Fibroblast of the aortic adventitia (primary cell): Measurements from ENCODE around the gene DCAF5. TPM values are rescaled to one million over a fixed set of nuclear protein-coding genes. Genes with fewer than 3 reads are reported as not detected.
"Not testable (repeated sequence)": the region's sequence is repeated elsewhere in the genome, so short reads cannot be mapped to it uniquely, and the experiment has no call there.

Source experiments
- DNase-seq: peaks from one replicate; pipeline ENCODE4 v3.0.0-alpha.2; 2010; ENCODE audit warnings: low read depth
- H3K4me3 ChIP-seq: 2 replicates; pipeline ENCODE4 v1.5.1; 2011; ENCODE audit warnings: low read depth, mild to moderate bottlenecking, control low read depth, low read length, moderate library complexity
- total RNA-seq: library from RNA; depleted of rRNA; stranded (reverse); fragments of >200 nt; gene quantifications from 2 replicates; pipeline ENCODE4 v1.2.3, GENCODE V29; 2012; ENCODE audit warnings: low replicate concordance
- TF ChIP-seq, protein P1 (sequence below): IDR thresholded peaks from 2 replicates; pipeline ENCODE4 v1.5.1; 2011; ENCODE audit warnings: mild to moderate bottlenecking, low read length, control low read depth, inconsistent platforms; ENCODE audit not compliant: insufficient read depth

The DCAF5 gene, protein sequence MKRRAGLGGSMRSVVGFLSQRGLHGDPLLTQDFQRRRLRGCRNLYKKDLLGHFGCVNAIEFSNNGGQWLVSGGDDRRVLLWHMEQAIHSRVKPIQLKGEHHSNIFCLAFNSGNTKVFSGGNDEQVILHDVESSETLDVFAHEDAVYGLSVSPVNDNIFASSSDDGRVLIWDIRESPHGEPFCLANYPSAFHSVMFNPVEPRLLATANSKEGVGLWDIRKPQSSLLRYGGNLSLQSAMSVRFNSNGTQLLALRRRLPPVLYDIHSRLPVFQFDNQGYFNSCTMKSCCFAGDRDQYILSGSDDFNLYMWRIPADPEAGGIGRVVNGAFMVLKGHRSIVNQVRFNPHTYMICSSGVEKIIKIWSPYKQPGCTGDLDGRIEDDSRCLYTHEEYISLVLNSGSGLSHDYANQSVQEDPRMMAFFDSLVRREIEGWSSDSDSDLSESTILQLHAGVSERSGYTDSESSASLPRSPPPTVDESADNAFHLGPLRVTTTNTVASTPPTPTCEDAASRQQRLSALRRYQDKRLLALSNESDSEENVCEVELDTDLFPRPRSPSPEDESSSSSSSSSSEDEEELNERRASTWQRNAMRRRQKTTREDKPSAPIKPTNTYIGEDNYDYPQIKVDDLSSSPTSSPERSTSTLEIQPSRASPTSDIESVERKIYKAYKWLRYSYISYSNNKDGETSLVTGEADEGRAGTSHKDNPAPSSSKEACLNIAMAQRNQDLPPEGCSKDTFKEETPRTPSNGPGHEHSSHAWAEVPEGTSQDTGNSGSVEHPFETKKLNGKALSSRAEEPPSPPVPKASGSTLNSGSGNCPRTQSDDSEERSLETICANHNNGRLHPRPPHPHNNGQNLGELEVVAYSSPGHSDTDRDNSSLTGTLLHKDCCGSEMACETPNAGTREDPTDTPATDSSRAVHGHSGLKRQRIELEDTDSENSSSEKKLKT
- total RNA-seq = 15.8 and 25.2 TPM in 2 replicates

DNA sequence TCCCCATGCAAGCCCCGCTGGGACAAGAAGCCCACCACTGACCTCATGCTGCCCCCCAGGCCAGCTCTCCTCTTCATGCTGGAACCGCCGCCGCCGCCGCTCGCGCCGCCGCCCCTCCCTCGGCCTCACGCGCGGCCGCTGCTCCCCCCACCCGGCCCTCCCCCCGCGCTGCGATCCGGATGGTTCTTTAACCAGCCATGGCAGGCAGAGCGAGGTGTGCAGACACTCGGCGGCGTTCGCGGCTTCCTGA lies at the start of gene DCAF5:
DCAF5 (minus strand) TSS at position 218 of the 250 bp plus-strand sequence; CDS start at position 77, 141 bp downstream.
- no peak for DNase-seq

DNA sequence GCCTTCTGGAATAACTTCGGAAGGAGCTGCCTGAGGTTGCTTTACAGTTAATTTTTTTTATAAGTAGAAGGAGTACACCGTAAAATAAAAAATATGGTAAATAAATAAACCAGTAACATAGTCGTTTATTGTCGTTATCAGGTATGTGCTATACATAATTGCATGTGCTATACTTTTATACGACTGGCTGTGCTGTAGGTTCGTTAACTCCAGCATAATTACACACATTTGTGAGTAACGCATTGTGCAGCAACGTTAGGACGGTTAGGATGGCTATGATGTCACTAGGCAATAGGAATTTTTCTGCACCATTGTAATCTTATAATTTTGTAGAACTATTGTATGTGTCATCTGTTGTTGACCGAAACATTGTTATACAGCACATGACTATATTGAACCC lies 46.9 kb upstream of the DCAF5 start:
- DNase-seq = no peak
- TF ChIP-seq, protein P1, sequence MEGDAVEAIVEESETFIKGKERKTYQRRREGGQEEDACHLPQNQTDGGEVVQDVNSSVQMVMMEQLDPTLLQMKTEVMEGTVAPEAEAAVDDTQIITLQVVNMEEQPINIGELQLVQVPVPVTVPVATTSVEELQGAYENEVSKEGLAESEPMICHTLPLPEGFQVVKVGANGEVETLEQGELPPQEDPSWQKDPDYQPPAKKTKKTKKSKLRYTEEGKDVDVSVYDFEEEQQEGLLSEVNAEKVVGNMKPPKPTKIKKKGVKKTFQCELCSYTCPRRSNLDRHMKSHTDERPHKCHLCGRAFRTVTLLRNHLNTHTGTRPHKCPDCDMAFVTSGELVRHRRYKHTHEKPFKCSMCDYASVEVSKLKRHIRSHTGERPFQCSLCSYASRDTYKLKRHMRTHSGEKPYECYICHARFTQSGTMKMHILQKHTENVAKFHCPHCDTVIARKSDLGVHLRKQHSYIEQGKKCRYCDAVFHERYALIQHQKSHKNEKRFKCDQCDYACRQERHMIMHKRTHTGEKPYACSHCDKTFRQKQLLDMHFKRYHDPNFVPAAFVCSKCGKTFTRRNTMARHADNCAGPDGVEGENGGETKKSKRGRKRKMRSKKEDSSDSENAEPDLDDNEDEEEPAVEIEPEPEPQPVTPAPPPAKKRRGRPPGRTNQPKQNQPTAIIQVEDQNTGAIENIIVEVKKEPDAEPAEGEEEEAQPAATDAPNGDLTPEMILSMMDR = no peak
- no peak overlapping the region for H3K4me3 ChIP-seq

More for the DNA sequence above, at the start of gene DCAF5:
- TF ChIP-seq, protein P1 = no peak
- peak within 1 kb of the TSS; percentile 90 for H3K4me3 ChIP-seq

DNA sequence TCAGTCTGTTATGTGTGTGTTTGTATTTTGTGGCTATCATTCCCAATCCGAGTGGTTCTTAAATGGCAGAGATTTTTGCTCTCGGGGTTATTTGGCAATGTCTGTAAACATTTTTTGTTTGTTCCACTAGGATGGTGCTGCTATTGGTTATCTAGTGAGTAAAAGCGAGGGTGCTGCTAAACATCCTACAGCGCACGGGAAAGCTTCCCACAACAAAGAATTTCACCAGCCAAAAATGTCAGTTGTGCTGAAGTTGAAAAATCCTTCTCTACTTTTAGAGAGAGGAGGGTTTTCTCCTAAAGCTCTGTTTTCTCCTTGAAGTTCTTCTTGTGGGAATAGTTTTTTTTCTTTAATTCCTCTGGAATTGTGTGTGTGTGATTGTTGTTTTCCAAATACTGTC lies 40.8 kb upstream of the DCAF5 start:
- no peak for DNase-seq

DNA sequence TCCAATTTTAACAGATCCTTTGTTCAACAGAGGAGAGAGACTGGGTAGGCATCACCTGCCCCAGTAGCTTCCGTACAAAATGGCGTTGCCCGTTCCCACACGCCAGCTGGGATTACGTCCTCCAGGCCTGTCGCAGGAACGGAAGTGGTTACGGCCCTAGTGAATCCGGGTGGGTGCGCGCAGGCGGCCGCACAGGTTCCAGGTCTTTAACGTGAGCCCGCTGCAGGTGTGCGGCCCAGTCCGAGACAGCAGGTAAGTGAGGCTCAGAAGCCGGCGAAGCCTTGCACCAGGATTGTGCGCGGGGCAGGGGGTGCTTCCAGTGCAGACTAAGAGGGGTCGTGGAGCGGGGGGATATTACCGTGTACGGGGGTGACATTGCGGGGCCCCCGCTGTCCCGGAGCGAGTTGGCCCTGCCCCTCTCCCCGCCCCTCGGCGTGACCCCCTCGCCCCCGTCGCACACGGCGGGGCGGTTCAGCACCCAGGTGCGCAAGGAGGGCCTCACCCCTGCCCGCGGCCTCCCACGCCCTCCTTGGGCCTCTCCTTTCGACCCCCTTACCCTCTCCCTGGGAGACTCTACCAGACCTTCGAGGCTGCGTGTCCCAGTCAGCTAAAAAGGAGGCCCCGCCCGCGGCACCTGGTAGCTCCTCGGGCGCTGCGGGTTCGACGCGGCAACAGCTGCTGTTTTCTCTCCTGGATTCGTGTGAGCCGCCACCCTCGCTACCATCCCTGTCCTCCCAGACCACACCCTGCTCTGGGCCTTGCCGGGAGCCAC lies 38.6 kb upstream of the DCAF5 start, which contains the start of gene EXD2:
EXD2 (plus strand) TSS at position 159 of the 772 bp plus-strand sequence. CDS start 17,973 bp downstream, outside the sequence.
- TF ChIP-seq, protein P1 = no peak
- H3K4me3 ChIP-seq = peak within 1 kb of the TSS; percentile 90
- peak; percentile 71 for DNase-seq

More for the DNA sequence above, 40.8 kb upstream of the DCAF5 start:
- no peak overlapping the region for H3K4me3 ChIP-seq
- TF ChIP-seq, protein P1 = no peak

DNA sequence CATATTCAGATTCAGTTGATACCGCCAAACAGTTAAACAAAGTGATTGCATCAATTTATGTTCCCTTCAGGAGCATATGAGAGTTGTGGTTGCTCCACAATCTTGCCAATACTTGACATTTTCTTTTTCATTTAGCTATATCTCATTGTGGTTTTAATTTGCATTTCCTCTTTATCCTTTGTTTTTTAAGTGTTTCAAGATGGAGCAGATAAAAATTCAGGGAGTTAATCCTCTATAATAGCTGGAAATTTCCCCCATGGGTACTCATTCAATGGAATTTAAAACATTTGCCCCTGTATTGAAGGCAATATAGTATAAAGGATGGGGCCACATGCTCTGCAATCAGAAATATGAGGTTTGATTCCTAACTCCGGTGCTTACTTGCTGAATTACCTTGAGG lies 37.3 kb upstream of the DCAF5 start:
- H3K4me3 ChIP-seq = no peak overlapping the region
- no peak for DNase-seq
- TF ChIP-seq, protein P1 = no peak

DNA sequence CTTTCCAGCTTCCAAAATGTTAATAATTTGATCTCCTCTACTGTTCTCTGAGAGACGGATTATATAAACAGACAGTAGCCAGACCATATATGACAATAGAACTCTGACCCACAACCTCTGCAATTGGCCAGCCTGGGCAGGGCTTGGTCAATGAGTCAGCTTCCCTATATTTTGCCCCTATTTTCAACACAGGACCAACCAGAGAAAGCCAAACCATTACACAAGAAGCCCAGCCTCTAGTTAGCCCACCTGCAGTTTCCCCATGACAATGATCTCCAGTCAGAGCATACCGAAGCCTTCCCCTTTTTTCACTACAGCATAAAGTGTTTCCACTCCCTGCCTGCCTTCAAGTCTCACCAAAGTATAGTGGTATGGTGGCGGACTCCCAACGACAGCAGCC lies 30.8 kb upstream of the DCAF5 start:
- TF ChIP-seq, protein P1 = no peak
- DNase-seq = no peak
- no peak overlapping the region for H3K4me3 ChIP-seq

DNA sequence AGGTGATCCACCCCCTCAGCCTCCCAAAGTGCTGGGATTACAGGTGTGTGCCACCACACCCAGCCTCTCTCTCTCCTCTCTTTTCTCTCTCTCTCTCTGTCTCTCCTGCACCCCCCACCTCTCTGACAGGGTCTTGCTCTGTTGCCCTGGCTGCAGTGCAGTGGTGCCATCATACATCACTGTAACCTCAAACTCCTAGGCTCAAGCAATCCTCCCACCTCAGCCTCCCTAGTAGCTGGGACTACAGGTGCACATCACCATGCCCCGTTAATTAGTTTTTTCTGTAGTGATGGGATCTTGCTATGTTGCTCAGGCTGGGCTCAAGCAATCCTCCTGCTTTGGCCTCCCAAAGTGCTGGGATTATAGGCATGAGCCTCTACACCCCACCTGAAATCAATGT lies 29.7 kb upstream of the DCAF5 start:
- not testable (repeated sequence) for H3K4me3 ChIP-seq, DNase-seq
